K562 (cell line): ENCODE data around the gene NT5DC1. TPM values are rescaled to one million over a fixed set of nuclear protein-coding genes. Genes with fewer than 3 reads are reported as not detected.
A peak's percentile ranks its signal among the peaks of the same experiment; 100 is the strongest.

Experiments used
- ARID2 ChIP-seq: fragments of 450-650 bp; IDR thresholded peaks from 2 replicates; pipeline ENCODE4 v1.6.1; 2017; ENCODE audit warnings: antibody characterized with exemption, mild to moderate bottlenecking
- BRD4 ChIP-seq: fragments of 200-600 bp; sonication (generic); IDR thresholded peaks from 2 replicates; pipeline ENCODE4 v1.6.1; 2017; ENCODE audit warnings: inconsistent platforms
- CREM ChIP-seq: IDR thresholded peaks from 2 replicates; pipeline ENCODE4 v1.6.1; 2014; ENCODE audit warnings: antibody characterized with exemption, low read depth
- EP400 ChIP-seq: fragments of 450-650 bp; IDR thresholded peaks from 2 replicates; pipeline ENCODE4 v1.6.1; 2017; ENCODE audit warnings: antibody characterized with exemption, mild to moderate bottlenecking, moderate library complexity
- ESRRA ChIP-seq: fragments of 450-650 bp; IDR thresholded peaks from 2 replicates; pipeline ENCODE4 v1.6.1; 2014; ENCODE audit warnings: low read depth, mild to moderate bottlenecking, moderate library complexity, borderline replicate concordance
- FUS ChIP-seq: fragments of 200-400 bp; formaldehyde crosslinking; optimal IDR thresholded peaks from 2 replicates; pipeline ENCODE3; 2017; ENCODE audit warnings: low read depth, low read length
- GABPB2 ChIP-seq: fragments of 250-450 bp; sonication (Bioruptor Pico); conservative IDR thresholded peaks from 2 replicates; pipeline ENCODE4 v1.5.1; 2021; ENCODE audit warnings: mild to moderate bottlenecking
- JUN ChIP-seq, 2 experiments: sonication (generic) in 1 of 2; formaldehyde crosslinking in 1 of 2; IDR thresholded peaks; 2 replicates each; pipeline versions ENCODE4 v1.6.1 to v1.8.0; 2012 to 2022; ENCODE audit warnings: borderline replicate concordance in 2 of 2, mild to moderate bottlenecking in 2 of 2, improper control_type of control experiment in 1 of 2, low read depth in 1 of 2, low read length in 1 of 2, missing genetic modification reagents in 1 of 2
- JUND ChIP-seq, 2 experiments: IDR thresholded peaks; 2 replicates in 1 of 2; 3 replicates in 1 of 2; pipeline ENCODE4 v1.6.1; 2011; ENCODE audit warnings: borderline replicate concordance in 2 of 2, low read depth in 2 of 2, low read length in 2 of 2, improper control_type of control experiment in 1 of 2, missing biosample characterization in 1 of 2, missing genetic modification characterization in 1 of 2, missing genetic modification reagents in 1 of 2
- MEF2D ChIP-seq: conservative IDR thresholded peaks from 2 replicates; pipeline ENCODE4 v1.6.1; 2016; ENCODE audit warnings: low read depth, missing genetic modification characterization, missing compliant biosample characterization
- NCOA6 ChIP-seq: fragments of 450-650 bp; IDR thresholded peaks from 2 replicates; pipeline ENCODE4 v1.6.1; 2017; ENCODE audit warnings: mild to moderate bottlenecking
- NELFE ChIP-seq: IDR thresholded peaks from 2 replicates; pipeline ENCODE4 v1.6.1; 2011; ENCODE audit warnings: mild to moderate bottlenecking; ENCODE audit not compliant: insufficient read depth, insufficient read length
- TEAD1 ChIP-seq, 2 experiments: fragments of 450-650 bp in 1 of 2; sonication (generic) in 1 of 2; formaldehyde crosslinking; IDR thresholded peaks; 2 replicates each; pipeline versions ENCODE4 v1.4.0 to v1.8.0; 2020 to 2022; ENCODE audit warnings: mild to moderate bottlenecking in 2 of 2, missing genetic modification reagents in 1 of 2
- ZEB2 ChIP-seq: fragments of 450-650 bp; IDR thresholded peaks from 2 replicates; pipeline ENCODE4 v1.6.1; 2016
- ZNF263 ChIP-seq: sonication (generic); formaldehyde crosslinking; IDR thresholded peaks from 2 replicates; pipeline ENCODE4 v1.8.0; 2022; ENCODE audit warnings: mild to moderate bottlenecking, missing genetic modification reagents, borderline replicate concordance
- ZNF274 ChIP-seq: IDR thresholded peaks from 2 replicates; pipeline ENCODE4 v1.6.1; 2011; ENCODE audit warnings: low read depth, mild to moderate bottlenecking, low read length, moderate library complexity, borderline replicate concordance
- ZNF583 ChIP-seq: fragments of 250-450 bp; sonication (Bioruptor Pico); IDR thresholded peaks from 2 replicates; pipeline ENCODE4 v1.4.0; 2020
- polyA plus RNA-seq, 8 experiments: library from polyadenylated mRNA; depleted of rRNA in 4 of 8; stranded (reverse) in 5 of 8; unstranded in 3 of 8; fragments of >200 nt; fragmentation: Nextera tagmentation in 2 of 8; fragmentation: Illumina TruSeq in 1 of 8; extraction: Ambion mirVana in 2 of 8; extraction: Trizol in 1 of 8; gene quantifications; 2 replicates each; pipeline versions ENCODE4 v1.2.1 to v1.2.3, GENCODE V29; 2011 to 2014; ENCODE audit warnings: inconsistent platforms in 1 of 8, missing spikeins in 1 of 8
- total RNA-seq, 7 experiments: library from RNA; depleted of rRNA in 6 of 7; stranded (reverse); fragments of >200 nt in 6 of 7; fragmentation: Illumina TruSeq in 2 of 7; extraction: Trizol in 2 of 7; gene quantifications; 2 replicates each; pipeline versions ENCODE4 v1.2.1 to v1.2.3, GENCODE V29; 2011 to 2021; ENCODE audit warnings: low replicate concordance in 1 of 7
- TF ChIP-seq, protein P1 (sequence below): fragments of 250-450 bp; sonication (Bioruptor Pico); IDR thresholded peaks from 2 replicates; pipeline ENCODE4 v1.5.0; 2021; ENCODE audit warnings: mild to moderate bottlenecking, moderate library complexity
- TF ChIP-seq, protein P2 (sequence below): fragments of 450-650 bp; formaldehyde crosslinking; IDR thresholded peaks from 2 replicates; pipeline ENCODE4 v1.4.0; 2020; ENCODE audit warnings: mild to moderate bottlenecking, moderate library complexity
- TF ChIP-seq, protein P3 (sequence below): sonication (generic); formaldehyde crosslinking; IDR thresholded peaks from 2 replicates; pipeline ENCODE4 v1.8.0; 2022; ENCODE audit warnings: mild to moderate bottlenecking, missing genetic modification reagents

Gene NT5DC1
- total and polyA plus RNA-seq, 9 of the 15 experiments (the other 6 are each of a cell fraction or from before 2014, with no cell fraction given), result 4.9 to 28.5 (median 16.3) TPM

DNA sequence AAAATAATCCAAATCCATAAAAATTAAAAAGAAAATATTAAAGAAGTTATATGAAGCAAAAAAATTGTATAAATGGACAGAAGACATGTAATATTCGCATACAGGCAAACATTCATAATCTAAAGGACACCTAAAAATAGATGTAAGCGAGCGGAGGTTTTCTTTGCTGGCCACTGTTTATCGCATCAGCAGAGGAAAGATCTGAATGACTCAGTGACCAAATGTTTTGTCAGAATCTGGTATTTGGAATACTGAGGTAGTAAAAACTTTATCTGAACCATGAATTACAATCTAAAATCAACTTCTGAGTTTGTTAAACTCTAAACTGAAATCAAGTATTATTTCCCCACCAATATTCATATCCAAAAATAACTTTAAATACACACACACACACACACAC lies 145.4 kb downstream of the NT5DC1 start (continued):
- TF ChIP-seq CREM (peak; percentile 65), NELFE (no peak), ZNF274 (no peak), GABPB2 (CRISPR knock-in tag) (no peak), ARID2 (no peak), EP400 (no peak), FUS (no peak), BRD4 (no peak), ESRRA (no peak), TEAD1 (CRISPR knock-in tag; IDR thresholded peaks at IDR 0.05) (no peak), ZNF263 (CRISPR knock-in tag) (no peak), ZNF583 (CRISPR knock-in tag) (no peak), JUND (IDR thresholded peaks at IDR 0.05; ENCODE audit: borderline replicate concordance, low read depth, low read length) (peak; percentile 82), JUND (tag; IDR thresholded peaks at IDR 0.05; ENCODE audit: borderline replicate concordance, low read depth, low read length) (peak; percentile 68; the same call in 1 of the 3 replicates), MEF2D (tag) (peak; percentile 83), JUN (IDR thresholded peaks at IDR 0.05; ENCODE audit: borderline replicate concordance, low read depth, low read length) (0 out of 2 replicates have a peak, but pooled peaks have one; percentile 21), JUN (CRISPR knock-in tag; IDR thresholded peaks at IDR 0.05; ENCODE audit: borderline replicate concordance) (no peak), ZEB2 (no peak), NCOA6 (no peak)
- TF ChIP-seq, protein P1, sequence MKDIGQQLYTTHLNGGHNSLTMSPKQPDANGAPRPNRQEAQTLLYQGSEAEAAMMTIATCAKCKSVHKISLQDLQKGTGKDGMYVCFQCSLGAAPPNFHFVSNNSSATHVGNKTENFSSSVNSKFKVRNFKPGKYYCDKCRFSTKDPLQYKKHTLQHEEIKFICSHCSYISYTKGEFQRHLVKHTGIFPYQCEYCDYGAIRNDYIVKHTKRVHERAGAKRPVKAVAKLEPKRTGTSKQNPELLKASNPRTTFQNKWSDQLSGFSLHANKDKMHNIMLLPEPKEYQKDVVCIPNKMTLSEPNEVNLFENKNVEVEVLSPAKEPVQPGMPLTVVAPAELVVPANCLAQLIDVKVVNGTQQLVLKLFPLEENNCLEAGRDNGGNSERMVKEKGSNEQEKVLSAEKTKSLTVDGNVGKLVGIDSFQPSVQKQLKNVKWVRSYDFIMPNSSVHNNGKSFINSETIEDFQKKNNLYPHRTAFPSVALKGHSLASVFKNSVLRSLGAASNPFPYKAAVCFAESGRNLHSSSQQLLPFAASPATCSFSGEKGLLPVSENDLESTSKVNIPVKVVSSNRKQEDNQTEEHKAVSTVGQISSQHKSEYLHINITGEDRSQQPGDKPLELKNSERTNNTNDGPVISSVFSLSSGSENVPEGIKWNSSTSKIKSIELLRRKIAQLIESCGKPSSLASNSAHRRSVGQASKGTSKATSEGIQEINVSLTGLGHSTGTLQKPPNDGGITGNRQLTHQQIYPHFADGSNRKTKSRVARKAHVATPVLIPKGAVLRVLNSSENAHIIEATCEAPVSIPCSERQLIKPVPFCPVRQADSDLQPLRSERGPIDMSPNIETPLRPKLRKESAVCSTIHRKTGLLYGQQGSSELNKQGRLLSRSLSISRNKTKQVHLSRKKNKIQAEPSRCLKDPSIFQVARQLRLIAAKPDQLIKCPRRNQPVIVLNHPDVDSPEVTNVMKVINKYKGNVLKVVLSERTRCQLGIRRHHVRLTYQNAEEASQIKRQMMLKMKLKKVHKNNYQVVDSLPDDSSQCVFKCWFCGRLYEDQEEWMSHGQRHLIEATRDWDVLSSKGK (CRISPR knock-in tag), result no peak
- TF ChIP-seq, protein P2, sequence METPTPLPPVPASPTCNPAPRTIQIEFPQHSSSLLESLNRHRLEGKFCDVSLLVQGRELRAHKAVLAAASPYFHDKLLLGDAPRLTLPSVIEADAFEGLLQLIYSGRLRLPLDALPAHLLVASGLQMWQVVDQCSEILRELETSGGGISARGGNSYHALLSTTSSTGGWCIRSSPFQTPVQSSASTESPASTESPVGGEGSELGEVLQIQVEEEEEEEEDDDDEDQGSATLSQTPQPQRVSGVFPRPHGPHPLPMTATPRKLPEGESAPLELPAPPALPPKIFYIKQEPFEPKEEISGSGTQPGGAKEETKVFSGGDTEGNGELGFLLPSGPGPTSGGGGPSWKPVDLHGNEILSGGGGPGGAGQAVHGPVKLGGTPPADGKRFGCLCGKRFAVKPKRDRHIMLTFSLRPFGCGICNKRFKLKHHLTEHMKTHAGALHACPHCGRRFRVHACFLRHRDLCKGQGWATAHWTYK (CRISPR knock-in tag), result no peak
- TF ChIP-seq, protein P3, sequence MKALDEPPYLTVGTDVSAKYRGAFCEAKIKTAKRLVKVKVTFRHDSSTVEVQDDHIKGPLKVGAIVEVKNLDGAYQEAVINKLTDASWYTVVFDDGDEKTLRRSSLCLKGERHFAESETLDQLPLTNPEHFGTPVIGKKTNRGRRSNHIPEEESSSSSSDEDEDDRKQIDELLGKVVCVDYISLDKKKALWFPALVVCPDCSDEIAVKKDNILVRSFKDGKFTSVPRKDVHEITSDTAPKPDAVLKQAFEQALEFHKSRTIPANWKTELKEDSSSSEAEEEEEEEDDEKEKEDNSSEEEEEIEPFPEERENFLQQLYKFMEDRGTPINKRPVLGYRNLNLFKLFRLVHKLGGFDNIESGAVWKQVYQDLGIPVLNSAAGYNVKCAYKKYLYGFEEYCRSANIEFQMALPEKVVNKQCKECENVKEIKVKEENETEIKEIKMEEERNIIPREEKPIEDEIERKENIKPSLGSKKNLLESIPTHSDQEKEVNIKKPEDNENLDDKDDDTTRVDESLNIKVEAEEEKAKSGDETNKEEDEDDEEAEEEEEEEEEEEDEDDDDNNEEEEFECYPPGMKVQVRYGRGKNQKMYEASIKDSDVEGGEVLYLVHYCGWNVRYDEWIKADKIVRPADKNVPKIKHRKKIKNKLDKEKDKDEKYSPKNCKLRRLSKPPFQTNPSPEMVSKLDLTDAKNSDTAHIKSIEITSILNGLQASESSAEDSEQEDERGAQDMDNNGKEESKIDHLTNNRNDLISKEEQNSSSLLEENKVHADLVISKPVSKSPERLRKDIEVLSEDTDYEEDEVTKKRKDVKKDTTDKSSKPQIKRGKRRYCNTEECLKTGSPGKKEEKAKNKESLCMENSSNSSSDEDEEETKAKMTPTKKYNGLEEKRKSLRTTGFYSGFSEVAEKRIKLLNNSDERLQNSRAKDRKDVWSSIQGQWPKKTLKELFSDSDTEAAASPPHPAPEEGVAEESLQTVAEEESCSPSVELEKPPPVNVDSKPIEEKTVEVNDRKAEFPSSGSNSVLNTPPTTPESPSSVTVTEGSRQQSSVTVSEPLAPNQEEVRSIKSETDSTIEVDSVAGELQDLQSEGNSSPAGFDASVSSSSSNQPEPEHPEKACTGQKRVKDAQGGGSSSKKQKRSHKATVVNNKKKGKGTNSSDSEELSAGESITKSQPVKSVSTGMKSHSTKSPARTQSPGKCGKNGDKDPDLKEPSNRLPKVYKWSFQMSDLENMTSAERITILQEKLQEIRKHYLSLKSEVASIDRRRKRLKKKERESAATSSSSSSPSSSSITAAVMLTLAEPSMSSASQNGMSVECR, result no peak
